SK-N-SH (cell line): ENCODE measurements around the gene C3orf20. TPM values are rescaled to one million over a fixed set of nuclear protein-coding genes. Genes with fewer than 3 reads are reported as not detected.

Source experiments
- CTCF ChIA-PET: fragments of 300-600, 350-600 bp; formaldehyde crosslinking; extraction: SDS; loops from one replicate; lab custom pipeline; 2021; lab: Yijun Ruan, JAX
- POLR2A ChIA-PET: fragments of 350-600 bp; sonication (Branson Sonifier 250); formaldehyde crosslinking; extraction: SDS; loops from one replicate; lab custom pipeline; 2020; ENCODE audit warnings: antibody characterized with exemption, inconsistent platforms; lab: Yijun Ruan, JAX
- DNase-seq: peaks from one replicate; pipeline ENCODE4 v3.0.0; 2012
- H2AFZ ChIP-seq: fragments of 200-600 bp; sonication (generic); 2 replicates; pipeline ENCODE4 v1.8.1; 2016; ENCODE audit warnings: antibody characterized with exemption, mild to moderate bottlenecking, low read depth
- H3F3A ChIP-seq: fragments of 200-600 bp; sonication (generic); replicated peaks from 2 replicates; pipeline ENCODE3; 2016; ENCODE audit warnings: antibody characterized with exemption, mild to moderate bottlenecking; ENCODE audit not compliant: insufficient read depth
- H3K27ac ChIP-seq, 2 experiments: fragments of 200-500 bp in 1 of 2; fragments of 200-600 bp in 1 of 2; sonication (Bioruptor generic) in 1 of 2; sonication (generic), shearing (Covaris generic) in 1 of 2; 2 replicates each; pipeline versions ENCODE4 v1.5.1 to v1.6.1; 2014 to 2016; ENCODE audit warnings: low read depth in 2 of 2, inconsistent platforms in 1 of 2, low read length in 1 of 2, mild to moderate bottlenecking in 1 of 2, mixed read lengths in 1 of 2
- H3K27me3 ChIP-seq: fragments of 200-600 bp; sonication (generic), shearing (Covaris generic); 2 replicates; pipeline ENCODE4 v1.6.1; 2016; ENCODE audit warnings: mixed run types; ENCODE audit not compliant: insufficient read depth
- H3K36me3 ChIP-seq, 2 experiments: fragments of 200-500 bp in 1 of 2; fragments of 200-600 bp in 1 of 2; sonication (Bioruptor generic) in 1 of 2; sonication (generic) in 1 of 2; replicated peaks in 1 of 2; 2 replicates each; pipeline versions ENCODE3 to v1.5.1; 2014 to 2016; ENCODE audit warnings: low read length in 1 of 2, mild to moderate bottlenecking in 1 of 2; ENCODE audit not compliant: insufficient read depth in 2 of 2, control insufficient read depth in 1 of 2
- H3K4me1 ChIP-seq, 2 experiments: fragments of 200-500 bp in 1 of 2; fragments of 200-600 bp in 1 of 2; sonication (Bioruptor generic) in 1 of 2; sonication (generic), shearing (Covaris generic) in 1 of 2; 2 replicates each; pipeline versions ENCODE4 v1.5.1 to v1.6.1; 2014 to 2016; ENCODE audit warnings: low read depth in 1 of 2, low read length in 1 of 2, mixed run types in 1 of 2; ENCODE audit not compliant: insufficient read depth in 2 of 2, control insufficient read depth in 1 of 2
- H3K4me2 ChIP-seq: fragments of 200-600 bp; sonication (generic), shearing (Covaris generic); 2 replicates; pipeline ENCODE4 v1.6.1; 2017; ENCODE audit warnings: mixed run types
- H3K4me3 ChIP-seq, 2 experiments: fragments of 200-500 bp in 1 of 2; fragments of 200-600 bp in 1 of 2; sonication (Bioruptor generic) in 1 of 2; sonication (generic), shearing (Covaris generic) in 1 of 2; 2 replicates each; pipeline versions ENCODE4 v1.5.1 to v1.8.1; 2014 to 2016; ENCODE audit warnings: low read depth in 2 of 2, inconsistent platforms in 1 of 2, low read length in 1 of 2, mild to moderate bottlenecking in 1 of 2, mixed read lengths in 1 of 2, moderate library complexity in 1 of 2
- H3K79me2 ChIP-seq: fragments of 200-600 bp; sonication (generic); 2 replicates; pipeline ENCODE4 v1.8.1; 2017; ENCODE audit warnings: mild to moderate bottlenecking; ENCODE audit not compliant: insufficient read depth
- H3K9ac ChIP-seq: fragments of 200-600 bp; sonication (generic); 2 replicates; pipeline ENCODE4 v1.6.1; 2017; ENCODE audit warnings: mixed run types
- H3K9me2 ChIP-seq: fragments of 200-600 bp; sonication (generic); 2 replicates; pipeline ENCODE4 v1.6.1; 2017; ENCODE audit warnings: mixed run types
- H3K9me3 ChIP-seq: fragments of 200-600 bp; sonication (generic); 2 replicates; pipeline ENCODE4 v1.6.1; 2017; ENCODE audit warnings: mixed run types, mild to moderate bottlenecking, moderate library complexity
- H4K20me1 ChIP-seq: fragments of 200-600 bp; sonication (generic); 2 replicates; pipeline ENCODE4 v1.6.1; 2017; ENCODE audit warnings: mild to moderate bottlenecking, mixed run types; ENCODE audit not compliant: insufficient read depth
- CHD2 ChIP-seq: fragments of 150-350 bp; IDR thresholded peaks from 2 replicates; pipeline ENCODE4 v1.6.1; 2018; ENCODE audit warnings: low read length; ENCODE audit not compliant: partially characterized antibody
- CTCF ChIP-seq: fragments of 200-600 bp; sonication (generic); IDR thresholded peaks from 2 replicates; pipeline ENCODE4 v1.6.1; 2017; ENCODE audit warnings: antibody characterized with exemption, mild to moderate bottlenecking, moderate library complexity
- ELF1 ChIP-seq: IDR thresholded peaks from 2 replicates; pipeline ENCODE4 v1.4.0; 2012
- EP300 ChIP-seq, 2 experiments: IDR thresholded peaks; 2 replicates each; pipeline versions ENCODE4 v1.4.0 to v1.6.1; 2012; ENCODE audit warnings: borderline replicate concordance in 1 of 2, low read depth in 1 of 2, low read length in 1 of 2
- FOXJ3 ChIP-seq: sonication (generic); formaldehyde crosslinking; IDR thresholded peaks from 2 replicates; pipeline ENCODE4 v1.5.1; 2020; ENCODE audit warnings: mild to moderate bottlenecking, missing genetic modification reagents
- FOXM1 ChIP-seq: IDR thresholded peaks from 2 replicates; pipeline ENCODE4 v1.4.0; 2012; ENCODE audit warnings: low read depth, mild to moderate bottlenecking
- GATA2 ChIP-seq: sonication (generic); formaldehyde crosslinking; IDR thresholded peaks from 2 replicates; pipeline ENCODE4 v1.5.0; 2020; ENCODE audit warnings: mild to moderate bottlenecking, missing genetic modification reagents
- IRF3 ChIP-seq: fragments of 150-350 bp; IDR thresholded peaks from 2 replicates; pipeline ENCODE4 v1.6.1; 2016; ENCODE audit warnings: mild to moderate bottlenecking, low read depth, low read length
- PBX3 ChIP-seq: IDR thresholded peaks from 2 replicates; pipeline ENCODE4; 2012
- RAD21 ChIP-seq: IDR thresholded peaks from 2 replicates; pipeline ENCODE4 v1.6.1; 2012; ENCODE audit warnings: mild to moderate bottlenecking, low read length
- RFX5 ChIP-seq: IDR thresholded peaks from 2 replicates; pipeline ENCODE4 v1.6.1; 2012; ENCODE audit warnings: mild to moderate bottlenecking, improper control_type of control experiment, low read length
- RXRA ChIP-seq: IDR thresholded peaks from 2 replicates; pipeline ENCODE4 v1.4.0; 2012; ENCODE audit warnings: low read depth, mild to moderate bottlenecking, borderline replicate concordance
- SIN3A ChIP-seq: IDR thresholded peaks from 2 replicates; pipeline ENCODE4 v1.6.1; 2012; ENCODE audit warnings: low read depth, mild to moderate bottlenecking, low read length, moderate library complexity, borderline replicate concordance
- TAF1 ChIP-seq: IDR thresholded peaks from 2 replicates; pipeline ENCODE4 v1.6.1; 2012; ENCODE audit warnings: low read depth, mild to moderate bottlenecking, low read length, moderate library complexity, borderline replicate concordance
- TEAD4 ChIP-seq: IDR thresholded peaks from 2 replicates; pipeline ENCODE4 v1.4.0; 2012; ENCODE audit warnings: mild to moderate bottlenecking, borderline replicate concordance; ENCODE audit not compliant: insufficient read depth
- USF2 ChIP-seq: fragments of 150-350 bp; IDR thresholded peaks from 2 replicates; pipeline ENCODE4 v1.6.1; 2017; ENCODE audit warnings: antibody characterized with exemption, low read length, low read depth, borderline replicate concordance
- WGBS: methylation state at CpG from one replicate; pipeline ENCODE4 v1.1.6; 2017; ENCODE audit warnings: low lambda C conversion rate; 5-methylcytosine and 5-hydroxymethylcytosine counted together
- polyA plus RNA-seq, 3 experiments: library from polyadenylated mRNA; depleted of rRNA; stranded (reverse); fragments of >200 nt; gene quantifications; 2 replicates each; pipeline ENCODE4 v1.2.3, GENCODE V29; 2012

The C3orf20 gene
- polyA plus RNA-seq, 1 of the 3 experiments (the other 2 are of a cell fraction), result not detected

GRCh38 chr3:14730703-14731382, 55.9 kb downstream of the C3orf20 start:
- H3K9me3 ChIP-seq, result no peaks in the 10 kb centered on the region; the same call in 1 of the 2 replicates
- WGBS, result 53% methylated on average over 6 of the region's 6 CpGs

More at GRCh38 chr3:14730703-14731382, 55.9 kb downstream of the C3orf20 start:
- H3K27ac ChIP-seq, result no peak overlapping the region
- no peak for DNase-seq
- H3F3A ChIP-seq, result no peaks in the 10 kb centered on the region
- no peaks in the 10 kb centered on the region for H3K9me2 ChIP-seq
- CTCF ChIA-PET, result no interaction called here
- no peaks in the 10 kb centered on the region for H3K27me3 ChIP-seq
- no peak overlapping the region for H3K9ac ChIP-seq
- POLR2A ChIA-PET, result no interaction called here
- TF ChIP-seq IRF3 (no peak), FOXJ3 (CRISPR knock-in tag) (no peak), RXRA (no peak), RAD21 (no peak), TEAD4 (no peak), PBX3 (no peak), TAF1 (no peak), FOXM1 (no peak), EP300 (IDR thresholded peaks at IDR 0.05; ENCODE audit: borderline replicate concordance in 1 of 2, low read depth in 1 of 2, low read length in 1 of 2) (no peak), GATA2 (no peak), RFX5 (no peak), CTCF (no peak), ELF1 (no peak), SIN3A (no peak), CHD2 (no peak), USF2 (no peak)
- TF ChIP-seq, all 33 proteins: peak for 0
- no peaks in the 10 kb centered on the region for H3K36me3 ChIP-seq
- H3K79me2 ChIP-seq, result no peaks in the 10 kb centered on the region
- H3K4me3 ChIP-seq, result no peak overlapping the region
- no peaks in the 10 kb centered on the region for H4K20me1 ChIP-seq
- H2AFZ ChIP-seq, result no peak overlapping the region
- H3K4me2 ChIP-seq, result no peak overlapping the region
- H3K4me1 ChIP-seq, result no peaks in the 10 kb centered on the region
